ENCODE measurements around the gene MORC3. TPM values are rescaled to one million over a fixed set of nuclear protein-coding genes. Genes with fewer than 3 reads are reported as not detected.
"Not testable (repeated sequence)": the region's sequence is repeated elsewhere in the genome, so short reads cannot be mapped to it uniquely, and the experiment has no call there.

MORC3 gene
- total RNA-seq, 4 donors from 2014 or later: 40.3 to 49.9 (median 42.8) TPM

DNA sequence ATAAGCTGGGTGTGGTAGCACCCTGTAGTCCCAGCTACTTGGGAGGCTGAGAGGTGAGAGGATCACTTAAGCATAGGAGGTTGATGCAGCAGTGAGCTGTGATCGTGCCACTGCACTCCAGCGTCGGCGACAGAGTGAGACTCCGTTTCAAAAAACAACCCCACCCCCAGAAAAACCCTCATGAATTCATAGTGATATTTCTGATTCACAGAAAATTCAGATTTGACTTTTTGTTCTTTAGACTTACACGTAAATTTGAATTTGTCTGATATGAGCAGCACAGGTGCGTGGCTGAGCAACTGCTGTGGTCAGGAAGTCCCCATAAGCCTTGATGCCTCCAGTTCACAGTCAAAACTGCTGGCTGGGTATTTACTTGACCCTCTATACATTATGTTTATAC is 10.0 kb upstream of the MORC3 start:
- no peak for DNase-seq
- H3K9me3 ChIP-seq: no peaks in the 10 kb centered on the region
- H3K36me3 ChIP-seq: no peaks in the 10 kb centered on the region
- H3K4me1 ChIP-seq: no peaks in the 10 kb centered on the region
- H3K4me3 ChIP-seq (replicated peaks in 1 of 3): no peak overlapping the region
- TF ChIP-seq, protein P1, sequence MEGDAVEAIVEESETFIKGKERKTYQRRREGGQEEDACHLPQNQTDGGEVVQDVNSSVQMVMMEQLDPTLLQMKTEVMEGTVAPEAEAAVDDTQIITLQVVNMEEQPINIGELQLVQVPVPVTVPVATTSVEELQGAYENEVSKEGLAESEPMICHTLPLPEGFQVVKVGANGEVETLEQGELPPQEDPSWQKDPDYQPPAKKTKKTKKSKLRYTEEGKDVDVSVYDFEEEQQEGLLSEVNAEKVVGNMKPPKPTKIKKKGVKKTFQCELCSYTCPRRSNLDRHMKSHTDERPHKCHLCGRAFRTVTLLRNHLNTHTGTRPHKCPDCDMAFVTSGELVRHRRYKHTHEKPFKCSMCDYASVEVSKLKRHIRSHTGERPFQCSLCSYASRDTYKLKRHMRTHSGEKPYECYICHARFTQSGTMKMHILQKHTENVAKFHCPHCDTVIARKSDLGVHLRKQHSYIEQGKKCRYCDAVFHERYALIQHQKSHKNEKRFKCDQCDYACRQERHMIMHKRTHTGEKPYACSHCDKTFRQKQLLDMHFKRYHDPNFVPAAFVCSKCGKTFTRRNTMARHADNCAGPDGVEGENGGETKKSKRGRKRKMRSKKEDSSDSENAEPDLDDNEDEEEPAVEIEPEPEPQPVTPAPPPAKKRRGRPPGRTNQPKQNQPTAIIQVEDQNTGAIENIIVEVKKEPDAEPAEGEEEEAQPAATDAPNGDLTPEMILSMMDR (IDR thresholded peaks at IDR 0.05): no peak
- no peak for TF ChIP-seq POLR2A (IDR thresholded peaks at IDR 0.05)
- H3K27me3 ChIP-seq: no peaks in the 10 kb centered on the region
- 91 to 92% methylated on average over 7 of the region's 7 CpGs for WGBS, 2 donors
- no peak overlapping the region for H3K27ac ChIP-seq
- intact Hi-C loops (cut with DNase I): loop anchor here (5.0 kb wide), 1 partner anchor 238 kb away; the partner anchor contains the start of gene CBR1

DNA sequence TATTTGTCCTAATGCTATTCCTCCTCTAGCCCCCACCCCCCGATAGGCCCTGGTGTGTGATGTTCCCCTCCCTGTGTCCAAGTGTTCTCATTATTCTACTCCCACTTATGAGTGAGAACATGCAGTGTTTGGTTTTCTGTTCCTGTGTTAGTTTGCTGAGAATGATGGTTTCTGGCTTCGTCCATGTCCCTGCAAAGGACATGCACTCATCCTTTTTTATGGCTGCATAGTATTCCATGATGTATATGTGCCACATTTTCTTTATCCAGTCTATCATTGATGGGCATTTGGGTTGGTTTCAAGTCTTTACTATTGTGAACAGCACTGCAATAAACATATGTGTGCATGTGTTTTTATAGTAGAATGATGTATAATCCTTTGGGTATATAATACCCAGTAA is 6.6 kb upstream of the MORC3 start:
- H3K36me3 ChIP-seq; H3K9me3 ChIP-seq; H3K4me1 ChIP-seq; H3K27ac ChIP-seq; DNase-seq; H3K27me3 ChIP-seq; H3K4me3 ChIP-seq (replicated peaks in 1 of 3): not testable (repeated sequence)
- WGBS, 2 donors: 90 to 95% methylated on average over 2 of the region's 2 CpGs
- intact Hi-C loops (cut with DNase I): loop anchor here (5.0 kb wide), 1 partner anchor 241 kb away; the partner anchor contains the start of gene CBR1

DNA sequence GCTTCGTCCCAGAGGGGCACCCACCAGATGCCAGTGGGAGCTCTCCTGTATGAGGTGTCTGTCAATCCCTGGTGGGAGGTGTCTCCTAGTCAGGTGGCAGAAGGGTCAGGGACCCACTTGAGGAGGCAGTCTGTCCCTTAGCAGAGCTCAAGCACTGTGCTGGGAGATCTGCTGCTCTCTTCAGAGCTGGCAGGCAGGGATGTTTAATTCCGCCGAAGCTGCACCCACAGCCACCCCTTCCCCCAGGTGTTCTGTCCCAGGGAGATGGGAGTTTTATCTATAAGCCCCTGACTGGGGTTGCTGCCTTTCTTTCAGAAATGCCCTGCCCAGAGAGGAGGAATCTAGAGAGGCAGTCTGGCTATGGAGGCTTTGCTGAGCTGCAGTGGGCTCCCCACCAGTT is 4.0 kb upstream of the MORC3 start:
- H3K4me3 ChIP-seq (replicated peaks in 1 of 3); DNase-seq; H3K9me3 ChIP-seq; H3K36me3 ChIP-seq; H3K27me3 ChIP-seq; intact Hi-C loops (cut with DNase I); H3K4me1 ChIP-seq; H3K27ac ChIP-seq: not testable (repeated sequence)
- 90 to 100% methylated on average over 1 of the region's 3 CpGs for whole genome bisulfite sequencing, 2 donors

DNA sequence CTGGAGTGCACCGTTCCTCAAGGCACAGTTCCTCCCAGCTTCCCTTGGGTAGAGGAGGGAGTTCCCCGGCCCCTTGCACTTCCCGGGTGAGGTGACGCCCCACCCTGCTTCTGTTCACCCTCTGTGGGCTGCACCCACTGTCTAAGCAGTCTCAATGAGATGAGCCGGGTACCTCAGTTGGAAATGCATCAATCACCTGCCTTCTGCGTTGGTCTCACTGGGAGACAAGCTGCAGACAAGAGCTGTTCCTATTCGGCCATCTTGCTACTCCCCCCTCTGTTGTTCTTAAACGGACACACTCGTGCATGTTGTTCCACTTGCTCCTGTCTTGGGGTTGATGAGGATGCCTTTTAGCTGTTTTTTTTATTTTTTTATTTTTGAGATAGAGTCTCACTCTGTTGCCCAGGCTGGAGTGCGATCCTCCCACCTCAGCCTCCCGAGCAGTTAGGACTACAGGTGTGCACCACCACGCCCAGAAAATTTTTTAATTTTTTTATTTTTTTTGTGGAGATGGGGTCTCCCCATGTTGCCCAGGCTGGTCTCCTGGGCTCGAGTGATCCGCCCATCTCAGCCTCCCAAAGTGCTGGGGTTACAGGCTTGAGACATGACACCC is 3.0 kb upstream of the MORC3 start:
- Histone ChIP-seq H3K4me1 (peaks cover 7 to 10% of the 10 kb centered on the region in 2 donors), H3K9me3 (no peaks in the 10 kb centered on the region), H3K36me3 (no peaks in the 10 kb centered on the region), H3K27ac (no peak overlapping the region), H3K4me3 (replicated peaks in 1 of 3) (no peak overlapping the region), H3K27me3 (no peaks in the 10 kb centered on the region)
- 89 to 90% methylated on average over 11 to 14 of the region's 14 CpGs for WGBS, 2 donors
- TF ChIP-seq POLR2A (IDR thresholded peaks at IDR 0.05): no peak
- TF ChIP-seq, protein P1 (IDR thresholded peaks at IDR 0.05): no peak
- DNase-seq: no peak
- intact Hi-C loops (cut with DNase I): no loop called here

DNA sequence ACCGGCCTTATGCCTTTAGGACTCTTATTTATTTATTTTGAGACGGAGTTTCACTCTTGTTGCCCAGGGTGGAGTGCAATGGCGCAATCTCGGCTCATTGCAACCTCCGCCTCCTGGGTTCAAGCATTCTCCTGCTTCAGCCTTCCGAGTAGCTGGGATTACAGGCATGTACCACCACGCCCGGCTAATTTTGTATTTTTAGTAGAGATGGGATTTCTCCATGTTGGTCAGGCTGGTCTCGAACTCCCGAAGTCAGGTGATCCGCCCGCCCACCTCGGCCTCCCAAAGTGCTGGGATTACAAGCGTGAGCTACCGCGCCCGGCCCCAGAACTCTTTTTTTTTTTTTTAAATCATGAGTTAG is 611 bp upstream of the MORC3 start:
- H3K36me3 ChIP-seq; H3K27me3 ChIP-seq; DNase-seq; intact Hi-C loops (cut with DNase I); H3K9me3 ChIP-seq: not testable (repeated sequence)
- peaks cover 7 to 10% of the 10 kb centered on the region in 2 donors for H3K4me1 ChIP-seq
- 42 to 44% methylated on average over 17 of the region's 17 CpGs for WGBS, 2 donors
- peak overlapping the region in 2 of 3 donors; percentile 15 to 85 for H3K4me3 ChIP-seq (replicated peaks in 1 of 3)
- peak overlapping the region; percentile 94 to 99 (median 95) for H3K27ac ChIP-seq

DNA sequence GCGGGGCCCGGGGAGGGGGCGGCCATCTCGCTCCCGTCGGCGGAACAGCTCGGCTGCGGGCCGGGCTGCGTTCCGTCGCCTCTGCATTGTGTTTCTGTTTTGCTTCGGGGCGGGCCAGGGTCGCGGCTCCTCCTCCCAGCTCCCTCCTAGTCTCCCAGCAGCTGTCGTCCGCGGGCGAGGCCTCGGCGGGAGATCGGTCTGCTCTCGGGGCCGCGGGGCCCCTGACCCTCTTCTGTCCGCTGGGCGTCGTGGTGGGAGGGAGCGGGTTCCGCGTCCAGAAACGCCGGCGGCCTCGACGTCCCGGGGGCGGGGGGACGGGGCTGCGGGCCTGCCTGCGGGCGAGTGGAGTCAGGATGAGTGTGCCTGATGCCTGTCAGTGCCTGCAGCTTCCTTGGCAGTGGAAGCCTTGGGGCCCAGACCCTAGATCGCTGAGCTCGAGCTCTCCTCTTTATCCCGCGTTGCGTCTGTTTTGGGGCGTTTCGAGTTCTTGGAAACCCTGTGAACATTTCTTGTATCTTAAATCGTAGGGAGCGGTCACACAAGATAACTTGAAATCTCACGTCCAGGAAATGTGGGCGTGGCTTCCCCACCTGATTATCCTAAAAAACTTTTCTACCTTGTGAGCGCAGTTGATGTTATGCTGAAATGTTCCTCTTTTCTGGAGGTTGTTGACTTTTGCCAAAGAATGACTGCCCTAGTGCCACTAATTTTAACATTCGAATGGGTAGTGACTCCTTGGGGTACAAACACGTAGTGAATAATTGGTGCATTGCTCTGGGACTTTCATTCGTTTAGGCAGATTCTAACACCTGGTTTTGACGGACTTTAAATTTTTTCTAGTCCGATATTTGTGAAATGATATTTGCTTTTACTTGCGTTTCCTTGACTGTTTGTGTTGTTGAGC is 676 bp downstream of the MORC3 start:
- Histone ChIP-seq H3K4me1 (peaks cover 7 to 10% of the 10 kb centered on the region in 2 donors), H3K27me3 (no peaks in the 10 kb centered on the region), H3K27ac (peak overlapping the region; percentile 94 to 99 (median 95)), H3K36me3 (no peaks in the 10 kb centered on the region), H3K4me3 (replicated peaks in 1 of 3) (peak overlapping the region; percentile 46 to 85 (median 54)), H3K9me3 (no peaks in the 10 kb centered on the region)
- TF ChIP-seq, protein P1 (IDR thresholded peaks at IDR 0.05): peak in 1 of 6 experiments; percentile 10
- peak in 1 of 2 donors; percentile 25 for TF ChIP-seq POLR2A (IDR thresholded peaks at IDR 0.05)
- peak; percentile 71 to 73 for DNase-seq
- intact Hi-C loops (cut with DNase I): loop anchor here (10.0 kb wide), 1 partner anchor 176 kb away; no protein-coding TSS in a partner anchor
- 2% methylated on average over 17 to 27 of the region's 62 CpGs for WGBS, 2 donors
